SK-N-SH (cell line): ENCODE data around the gene SLIT1.

Experiments
- CTCF ChIP-seq: fragments of 200-600 bp; sonication (generic); IDR thresholded peaks from 2 replicates; pipeline ENCODE4 v1.6.1; 2017; ENCODE audit warnings: antibody characterized with exemption, mild to moderate bottlenecking, moderate library complexity
- IRF3 ChIP-seq: fragments of 150-350 bp; IDR thresholded peaks from 2 replicates; pipeline ENCODE4 v1.6.1; 2016; ENCODE audit warnings: mild to moderate bottlenecking, low read depth, low read length
- NFIC ChIP-seq: IDR thresholded peaks from 2 replicates; pipeline ENCODE4 v1.4.0; 2012; ENCODE audit warnings: borderline replicate concordance
- PBX3 ChIP-seq: IDR thresholded peaks from 2 replicates; pipeline ENCODE4; 2012
- POLR2AphosphoS5 ChIP-seq: IDR thresholded peaks from 2 replicates; pipeline ENCODE4 v1.6.1; 2012; ENCODE audit warnings: low read depth, low read length

GRCh38 chr10:97144297-97144696, 41.5 kb downstream of the SLIT1 start:
- TF ChIP-seq CTCF, result no peak
- TF ChIP-seq NFIC, result no peak
- no peak for TF ChIP-seq IRF3
- no peak for TF ChIP-seq PBX3
- TF ChIP-seq POLR2AphosphoS5, result no peak
